NK-92 (cell line): ENCODE results near the gene TMEM271.

ENCODE experiments used
- DNase-seq: peaks from one replicate; lab custom pipeline; 2025; ENCODE audit not compliant: unreplicated experiment; lab: John Stamatoyannopoulos, UW

The TMEM271 gene

DNA sequence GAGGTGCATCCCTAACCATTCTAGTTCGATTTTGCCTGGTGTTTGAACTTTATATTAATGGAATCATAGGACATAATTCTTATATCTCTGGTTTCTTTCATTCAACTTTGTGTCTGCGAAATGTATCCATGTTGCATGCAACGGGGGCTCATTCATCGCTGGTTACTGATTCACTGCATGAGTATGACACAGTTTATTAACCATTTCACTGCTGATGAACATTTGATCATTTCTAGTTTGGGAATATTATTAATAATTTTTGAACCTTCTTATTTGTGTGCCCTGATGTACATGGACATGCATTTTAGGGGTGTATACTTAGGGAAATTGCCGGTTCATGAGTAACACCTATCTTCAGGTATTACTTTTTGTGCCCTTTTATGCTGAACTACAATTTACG, 5.1 kb upstream of the TMEM271 start:
- no peak for DNase-seq

- no peak for DNase-seq
Observed at GRCh38 chr4:579543-580175, 3.6 kb upstream of the TMEM271 start.

- no peak for DNase-seq
Observed at GRCh38 chr4:578451-579443, 2.7 kb upstream of the TMEM271 start.

DNA sequence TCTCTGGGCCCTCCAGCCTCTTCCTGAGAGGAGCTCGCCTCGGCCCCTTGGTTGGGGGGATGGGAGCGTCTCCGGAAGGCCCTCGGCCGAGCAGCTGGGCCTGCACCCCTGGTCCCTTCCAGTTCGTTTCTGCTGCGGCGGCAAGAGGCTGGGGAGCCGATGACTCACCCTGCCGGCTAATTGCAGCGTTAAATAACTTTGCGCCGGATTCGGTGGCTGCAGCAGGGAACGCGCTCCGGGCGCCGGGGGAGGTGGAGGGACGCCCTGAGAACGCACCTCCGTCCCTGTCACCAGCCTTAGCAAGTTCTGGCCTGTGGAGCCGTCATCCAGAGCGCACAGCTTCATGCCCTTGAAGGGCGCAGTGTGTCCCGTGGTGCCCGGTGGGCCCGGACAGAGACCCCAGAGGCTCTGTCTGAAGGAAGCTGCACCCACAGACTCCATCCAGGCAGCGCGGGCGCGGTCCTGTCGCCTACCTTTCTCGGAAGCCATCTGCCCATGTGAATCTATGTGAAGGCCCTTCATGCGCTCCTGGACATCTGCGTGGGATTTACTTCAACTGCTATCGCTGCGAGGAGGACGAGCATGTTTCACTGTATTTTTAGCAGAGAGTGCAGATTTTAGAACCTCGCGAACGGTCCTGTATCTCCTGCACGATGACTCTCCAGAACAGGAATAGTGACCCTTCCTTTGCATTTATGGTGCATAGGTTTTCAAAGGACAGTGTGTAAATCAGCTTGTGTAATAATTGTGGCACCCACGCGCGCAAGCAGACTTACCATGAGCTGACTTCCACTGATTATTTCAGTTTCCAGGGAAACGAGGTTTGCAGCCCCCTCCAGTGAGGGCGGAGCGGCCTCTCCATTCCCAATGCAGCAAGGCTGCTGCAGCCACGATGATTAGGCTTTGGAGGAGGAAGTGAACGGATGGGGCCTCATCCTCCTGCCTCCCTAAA, 1.7 kb upstream of the TMEM271 start:
- no peak for DNase-seq

GRCh38 chr4:576991-577498, 950 bp upstream of the TMEM271 start:
- no peak for DNase-seq

DNA sequence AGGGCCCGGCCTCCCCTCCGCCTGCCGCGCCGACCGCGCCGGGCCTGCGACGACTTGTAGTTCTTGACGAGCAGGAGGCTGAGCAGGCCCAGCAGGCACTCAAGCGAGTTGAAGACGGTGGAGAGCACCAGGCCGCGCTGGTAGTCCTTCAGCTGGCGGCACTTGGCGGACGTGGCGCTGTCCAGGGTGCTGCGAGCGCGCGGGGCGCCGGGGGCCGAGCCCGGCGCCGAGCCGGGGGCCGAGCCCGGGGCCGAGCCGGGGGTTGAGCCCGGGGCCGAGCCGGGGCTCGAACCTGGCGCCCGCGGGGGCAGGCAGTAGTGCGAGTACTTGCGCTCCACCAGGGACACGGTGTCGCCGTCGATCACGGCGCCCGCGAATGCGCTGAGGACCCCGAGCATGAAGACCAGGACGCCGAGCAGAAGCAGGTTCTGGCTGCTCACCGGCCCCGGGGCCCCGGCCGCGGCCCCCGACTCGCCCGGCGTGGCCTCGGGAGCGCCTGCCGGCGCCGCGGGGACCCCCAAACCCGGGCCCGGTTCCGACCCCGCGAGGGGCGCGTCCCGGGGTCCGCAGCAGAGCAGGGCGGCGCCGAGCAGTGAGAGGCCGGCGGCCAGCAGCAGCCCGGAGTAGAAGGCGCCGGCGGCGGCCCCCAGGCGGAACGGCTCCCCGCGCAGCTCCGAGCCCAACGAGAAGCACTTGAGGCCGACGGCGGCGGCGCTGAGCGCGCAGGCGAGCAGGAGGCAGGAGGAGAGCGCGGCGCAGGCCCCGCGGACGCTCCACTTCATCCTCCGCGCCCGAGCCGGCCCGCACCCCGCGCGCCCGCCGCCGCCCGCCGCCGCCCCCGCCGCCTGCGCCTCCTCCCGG, 584 bp downstream of the TMEM271 start:
- DNase-seq, result no peak

DNA sequence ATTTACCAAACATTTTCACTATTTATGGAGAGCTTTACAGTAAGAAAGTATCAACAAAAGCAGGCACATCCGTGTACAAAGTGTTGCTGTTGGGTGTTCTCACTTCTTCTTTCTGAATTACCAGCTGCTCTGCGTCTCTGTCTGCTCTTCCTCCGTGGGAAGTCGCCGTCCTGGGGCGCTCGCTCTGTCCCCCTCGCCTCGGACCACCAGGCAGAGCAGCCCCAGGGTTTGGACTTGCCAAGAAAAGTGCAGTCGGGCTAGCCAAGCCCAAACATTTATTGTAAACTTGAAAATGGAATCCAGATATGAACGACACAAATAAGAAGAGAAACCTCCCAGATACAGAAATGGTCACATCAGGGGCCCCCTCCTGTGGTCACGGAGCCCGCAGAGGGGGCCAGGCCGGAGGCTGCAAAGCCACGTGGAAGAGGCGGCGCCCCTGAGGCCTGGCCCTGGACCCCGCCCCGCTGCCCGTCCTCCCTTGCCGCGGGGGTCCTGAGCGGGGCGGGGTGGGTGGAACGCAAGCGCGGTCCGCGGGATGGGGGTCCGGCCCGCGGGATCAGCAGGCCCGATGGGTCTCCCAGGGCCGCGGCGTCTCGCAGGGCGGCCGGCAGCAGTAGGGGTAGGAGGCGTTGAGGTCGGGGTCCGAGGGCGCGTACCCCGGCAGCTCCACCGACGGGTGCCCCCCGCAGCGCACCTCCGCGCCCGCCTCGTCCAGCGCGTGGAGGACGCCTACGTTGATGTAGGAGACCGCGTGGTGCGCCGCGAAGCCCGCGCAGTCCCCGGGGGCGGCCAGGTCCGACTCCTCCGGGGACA, 1.5 kb downstream of the TMEM271 start:
- DNase-seq, result no peak

DNA sequence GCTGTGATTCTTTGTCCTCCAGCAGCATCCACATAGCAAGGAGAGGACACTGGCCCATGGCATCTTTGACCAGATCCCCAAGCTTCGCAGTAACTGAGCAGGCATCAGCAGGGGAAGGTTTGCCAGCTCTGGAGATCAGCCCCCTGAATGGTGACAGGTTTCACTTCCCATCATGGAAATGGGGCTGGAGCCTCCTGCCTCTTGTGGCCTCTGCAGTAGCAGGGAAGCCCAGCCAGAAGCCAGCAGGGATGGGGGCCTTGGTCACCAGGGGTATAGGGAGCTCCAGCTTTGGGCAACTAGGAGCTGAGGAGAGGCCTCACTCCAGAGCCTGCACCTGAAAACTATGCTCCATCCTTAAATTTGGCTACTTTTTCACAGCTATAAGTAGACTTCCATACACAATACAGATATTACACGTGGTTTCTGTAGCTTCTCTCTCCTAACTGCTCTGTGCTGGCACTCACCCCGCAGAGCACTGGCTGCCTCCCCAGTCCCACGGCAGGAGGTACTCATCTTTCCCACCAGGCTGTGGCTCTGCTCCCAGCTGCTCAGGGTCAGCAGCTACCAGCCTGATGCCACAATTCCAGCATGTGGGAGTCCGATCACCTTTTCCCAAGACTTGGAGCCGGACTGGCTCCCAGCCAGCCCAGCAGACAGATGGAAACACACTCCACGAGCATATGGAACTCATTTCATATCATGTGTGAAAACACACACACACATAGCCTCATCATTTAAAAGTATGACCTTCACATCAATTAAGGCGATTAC, 2.8 kb downstream of the TMEM271 start:
- DNase-seq, result no peak

GRCh38 chr4:572594-572993, 3.5 kb downstream of the TMEM271 start:
- DNase-seq, result no peak

DNA sequence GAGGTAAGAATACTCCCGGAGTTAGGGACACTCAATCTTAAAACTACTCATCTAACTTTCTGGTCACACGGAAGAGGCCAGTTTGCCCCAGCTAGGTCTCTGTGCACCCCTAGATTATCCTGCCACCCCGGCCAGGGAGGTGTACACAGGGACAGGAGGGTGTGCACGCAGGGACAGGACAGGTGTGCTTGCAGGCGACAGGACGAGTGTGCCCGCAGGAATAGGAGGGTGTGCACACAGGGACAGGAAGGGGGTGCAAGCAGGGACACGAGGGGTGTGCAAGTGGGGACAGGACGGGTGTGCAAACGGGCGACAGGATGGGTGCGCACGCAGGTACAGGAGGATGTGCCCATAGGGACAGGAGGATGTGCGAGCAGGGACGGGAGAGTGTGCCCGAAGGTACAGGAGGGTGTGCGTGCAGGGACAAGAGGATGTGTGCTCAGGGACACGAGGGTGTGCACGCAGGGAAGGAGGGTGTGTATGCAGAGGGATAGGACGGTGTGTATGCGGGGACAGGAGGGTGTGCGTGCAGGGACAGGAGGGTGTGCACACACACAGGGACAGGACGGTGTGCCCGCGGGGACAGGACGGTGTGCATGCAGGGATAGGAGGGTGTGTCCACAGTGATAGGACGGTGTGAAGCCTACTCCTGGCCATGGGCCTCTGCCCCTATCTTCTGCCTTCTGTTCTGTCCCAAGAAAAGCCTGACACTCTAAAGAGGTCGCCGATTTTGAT, 4.1 kb downstream of the TMEM271 start:
- no peak for DNase-seq

DNA sequence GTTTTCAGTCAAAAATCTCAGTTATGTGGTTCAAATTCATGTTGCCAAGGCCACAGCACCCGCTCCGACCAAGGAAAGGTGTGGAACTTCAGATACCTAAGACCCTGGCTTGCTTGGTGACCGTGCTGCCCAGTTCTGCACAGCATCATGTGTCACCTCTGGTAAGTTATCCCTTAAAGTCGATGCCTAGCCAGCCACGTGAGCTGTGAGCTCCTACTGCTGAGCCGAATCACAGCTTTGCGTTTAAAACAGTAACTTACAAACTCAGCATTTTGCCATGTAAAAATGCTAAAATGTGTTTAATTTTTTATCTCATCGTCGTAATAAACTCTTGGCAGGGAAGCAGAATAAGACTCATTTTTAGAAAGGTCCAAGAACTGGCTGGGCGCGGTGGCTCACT, 5.3 kb downstream of the TMEM271 start:
- DNase-seq, result no peak

- no peak for DNase-seq
Observed at GRCh38 chr4:569958-570667, 6.0 kb downstream of the TMEM271 start.

DNA sequence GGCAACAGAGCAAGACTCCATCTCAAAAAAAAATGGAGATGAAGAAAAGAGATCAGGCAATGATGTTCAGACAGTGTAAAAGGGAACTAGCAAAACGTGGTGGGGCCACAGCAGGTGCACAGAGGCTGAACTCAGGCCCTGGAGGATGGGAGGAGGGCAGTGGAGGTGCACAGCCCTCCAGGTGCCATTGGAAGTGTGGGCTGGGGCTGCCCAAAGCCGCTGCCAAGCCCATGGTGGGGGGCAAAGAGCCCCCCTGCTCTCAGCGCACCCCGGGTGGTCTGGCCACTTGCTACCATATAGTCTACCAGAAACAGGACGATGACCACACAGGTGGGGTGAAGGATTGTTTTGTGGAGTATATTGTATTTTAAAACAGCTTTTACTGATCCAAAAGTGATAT, 7.1 kb downstream of the TMEM271 start:
- DNase-seq, result no peak

DNA sequence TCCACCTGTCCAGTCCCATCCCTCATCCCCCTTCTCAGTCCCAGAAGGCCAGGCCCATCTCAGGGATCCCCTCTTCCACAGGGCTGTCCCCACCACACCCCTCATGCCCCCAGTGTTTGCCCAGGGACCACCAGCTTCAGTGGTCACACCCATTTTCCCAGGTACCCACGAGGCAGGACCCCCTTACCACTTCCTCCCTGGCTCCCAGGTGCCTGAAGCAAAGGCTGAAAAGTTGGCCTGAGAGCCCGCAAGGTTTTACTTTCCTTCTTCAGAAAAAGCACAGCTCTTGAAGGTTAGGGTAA, 7.8 kb downstream of the TMEM271 start:
- DNase-seq, result no peak

DNA sequence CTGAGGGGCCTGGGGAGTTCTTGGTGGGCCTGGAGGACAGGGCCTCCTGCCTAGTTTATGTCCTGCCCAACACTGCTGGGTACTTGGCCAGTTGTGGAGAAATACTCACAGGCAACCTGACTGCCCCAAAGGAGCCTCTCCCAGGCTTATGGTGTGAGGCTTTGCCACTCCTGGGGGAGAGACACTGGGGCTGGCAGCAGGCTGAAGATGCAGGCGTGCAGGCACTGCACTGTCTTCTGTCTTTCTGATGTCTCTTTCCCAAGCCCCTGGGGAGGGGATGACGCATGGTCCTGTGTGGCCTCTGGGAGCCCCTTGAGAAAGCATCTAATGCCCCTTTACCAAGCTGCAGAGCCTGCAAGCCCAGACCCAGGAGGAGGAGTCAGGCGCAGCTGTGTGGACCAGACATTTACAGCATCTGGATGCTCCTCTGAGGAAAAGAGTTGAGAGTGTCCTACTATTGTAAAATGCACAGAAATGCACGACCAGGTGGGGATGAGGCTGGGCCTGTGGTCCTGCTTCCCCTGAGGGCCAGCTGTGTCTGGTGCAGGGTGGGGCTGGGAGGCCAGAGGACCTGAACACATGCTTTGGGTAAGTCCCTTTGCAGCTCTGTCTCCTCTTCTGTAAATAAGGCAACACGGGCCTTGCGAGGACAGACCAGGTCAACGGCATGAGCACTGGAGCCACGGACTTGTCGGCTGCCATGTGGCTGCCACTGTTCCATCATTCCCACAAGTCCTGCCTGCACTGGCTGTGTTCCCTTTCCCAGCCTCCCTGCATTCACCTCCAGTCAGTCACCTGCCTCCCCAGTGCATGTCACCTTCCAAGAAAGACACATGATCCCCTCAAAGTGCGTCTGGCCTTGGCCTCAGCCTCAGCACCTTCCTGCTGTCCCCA, 8.4 kb downstream of the TMEM271 start:
- DNase-seq, result no peak

- no peak for DNase-seq
Observed at GRCh38 chr4:566508-567295, 9.4 kb downstream of the TMEM271 start.
